Gastrocnemius medialis (tissue), 4 donors: ENCODE data around the gene PGAP3.

Experiments used
- POLR2A ChIP-seq, 2 donors: fragments of 450-650 bp; IDR thresholded peaks; one replicate each; pipeline ENCODE4 v1.6.1; 2017; ENCODE audit warnings: antibody characterized with exemption in 2 of 2, mild to moderate bottlenecking in 2 of 2, moderate library complexity in 2 of 2
- TF ChIP-seq, protein P1 (sequence below), 5 experiments: fragments of 450-650 bp in 3 of 5; fragments of 200-600 bp in 2 of 5; sonication (generic) in 2 of 5; IDR thresholded peaks in 4 of 5; conservative IDR thresholded peaks in 1 of 5; 1 replicate in 4 of 5; 2 replicates in 1 of 5; pipeline ENCODE4 v1.5.1; 2016 to 2019; ENCODE audit warnings: antibody characterized with exemption in 5 of 5, mild to moderate bottlenecking in 3 of 5, moderate library complexity in 3 of 5

DNA sequence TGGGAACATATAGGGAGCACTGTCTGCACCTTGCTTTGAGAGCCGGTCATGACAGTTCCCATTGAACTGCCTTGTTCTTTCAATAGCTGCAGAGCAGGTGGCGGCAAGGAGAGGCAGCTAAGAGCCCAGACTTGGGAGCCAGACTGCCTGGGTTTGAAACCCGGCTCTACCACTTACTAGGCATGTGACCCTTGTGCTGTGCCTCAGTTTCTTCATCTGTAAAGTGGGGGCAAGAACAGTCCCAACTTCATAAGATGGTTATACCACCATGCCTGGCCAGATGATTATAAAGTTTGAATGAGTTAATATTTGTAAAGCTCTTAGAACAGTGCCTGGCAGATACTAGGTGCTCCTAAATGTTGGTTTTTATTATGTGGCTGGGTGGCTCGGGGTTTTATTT lies 26.4 kb upstream of the PGAP3 start:
- TF ChIP-seq, protein P1, sequence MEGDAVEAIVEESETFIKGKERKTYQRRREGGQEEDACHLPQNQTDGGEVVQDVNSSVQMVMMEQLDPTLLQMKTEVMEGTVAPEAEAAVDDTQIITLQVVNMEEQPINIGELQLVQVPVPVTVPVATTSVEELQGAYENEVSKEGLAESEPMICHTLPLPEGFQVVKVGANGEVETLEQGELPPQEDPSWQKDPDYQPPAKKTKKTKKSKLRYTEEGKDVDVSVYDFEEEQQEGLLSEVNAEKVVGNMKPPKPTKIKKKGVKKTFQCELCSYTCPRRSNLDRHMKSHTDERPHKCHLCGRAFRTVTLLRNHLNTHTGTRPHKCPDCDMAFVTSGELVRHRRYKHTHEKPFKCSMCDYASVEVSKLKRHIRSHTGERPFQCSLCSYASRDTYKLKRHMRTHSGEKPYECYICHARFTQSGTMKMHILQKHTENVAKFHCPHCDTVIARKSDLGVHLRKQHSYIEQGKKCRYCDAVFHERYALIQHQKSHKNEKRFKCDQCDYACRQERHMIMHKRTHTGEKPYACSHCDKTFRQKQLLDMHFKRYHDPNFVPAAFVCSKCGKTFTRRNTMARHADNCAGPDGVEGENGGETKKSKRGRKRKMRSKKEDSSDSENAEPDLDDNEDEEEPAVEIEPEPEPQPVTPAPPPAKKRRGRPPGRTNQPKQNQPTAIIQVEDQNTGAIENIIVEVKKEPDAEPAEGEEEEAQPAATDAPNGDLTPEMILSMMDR (IDR thresholded peaks at IDR 0.05 in 4 of 5, conservative IDR thresholded peaks at IDR 0.05 in 1 of 5) = no peak
- no peak for TF ChIP-seq POLR2A (IDR thresholded peaks at IDR 0.05)
